ENCODE results near the gene MDH1B. TPM values are rescaled to one million over a fixed set of nuclear protein-coding genes. Genes with fewer than 3 reads are reported as not detected.

Gene MDH1B
- polyA plus RNA-seq, 1 donor from 2014 or later: 11.7 TPM

DNA sequence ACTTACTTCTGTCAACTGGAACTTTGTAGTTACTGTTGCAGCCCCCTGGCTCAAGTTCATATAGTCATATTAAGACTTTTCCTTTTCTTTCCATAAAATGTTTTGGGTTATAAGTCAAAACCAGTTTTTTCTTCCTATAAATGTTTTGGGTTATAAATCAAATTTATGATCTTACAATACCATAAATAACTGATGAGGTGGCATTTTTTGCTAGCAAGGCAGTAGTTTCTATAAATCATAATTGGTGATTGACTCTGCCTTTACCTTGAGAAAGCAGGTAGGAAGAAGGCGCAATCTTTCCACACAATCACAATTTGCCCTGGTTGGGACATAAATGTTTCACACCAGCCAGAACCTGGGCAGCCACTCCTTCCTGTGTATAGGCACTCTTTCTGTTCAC, 41.8 kb downstream of the MDH1B start:
- Histone ChIP-seq H3K27me3 (ENCODE audit: insufficient read depth, low read depth, low read length) (no peaks in the 10 kb centered on the region), H3K27ac (ENCODE audit: low read length) (no peak overlapping the region), H3F3A (ENCODE audit: insufficient read depth, low read length, poor library complexity, severe bottlenecking) (no peaks in the 10 kb centered on the region), H4K20me1 (ENCODE audit: insufficient read depth) (no peaks in the 10 kb centered on the region), H2AFZ (ENCODE audit: low read depth, low read length) (no peak overlapping the region), H3K9me3 (ENCODE audit: low read length) (no peaks in the 10 kb centered on the region), H3K9ac (ENCODE audit: low read length) (no peak overlapping the region), H3K36me3 (ENCODE audit: insufficient read depth, low read length) (no peaks in the 10 kb centered on the region), H3K79me2 (replicated peaks; ENCODE audit: insufficient read depth, low read length) (no peaks in the 10 kb centered on the region), H3K4me2 (ENCODE audit: low read length) (no peak overlapping the region), H3K4me3 (ENCODE audit: low read length) (no peak overlapping the region), H3K9me2 (ENCODE audit: insufficient read depth, low read length) (no peaks in the 10 kb centered on the region)
- TF ChIP-seq TAF1 (IDR thresholded peaks at IDR 0.05; ENCODE audit: low read depth): no peak

DNA sequence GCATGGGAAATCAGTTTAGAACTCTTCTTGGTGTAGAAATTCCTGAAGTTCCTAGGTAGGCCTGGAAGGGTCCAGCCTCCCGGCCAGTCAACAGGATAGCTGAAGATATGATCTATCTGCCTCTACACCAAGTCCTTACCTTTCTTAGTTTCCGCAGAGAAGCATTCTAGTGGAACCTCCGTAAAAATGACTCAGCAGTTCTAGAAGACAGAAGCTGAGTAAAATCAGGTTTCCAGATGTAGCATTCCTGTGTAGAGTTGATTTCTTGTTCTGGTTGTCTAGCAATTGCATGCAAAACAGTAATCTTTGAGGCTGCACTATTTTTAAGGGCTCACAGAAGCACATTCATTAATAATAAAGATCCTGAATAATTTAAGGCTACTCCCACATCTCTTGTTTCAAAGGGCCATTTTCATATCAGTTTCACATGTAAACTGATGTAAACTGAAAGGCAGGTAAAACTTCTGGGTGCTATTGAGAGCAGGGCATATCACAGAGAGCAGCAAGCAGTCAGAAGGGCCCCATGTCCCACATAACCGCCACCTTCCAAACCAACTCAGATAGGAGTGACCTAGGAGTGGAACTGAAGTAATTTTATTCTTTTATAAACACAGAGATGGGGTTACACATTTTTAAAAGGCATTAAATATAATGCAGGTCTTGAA, 43.7 kb downstream of the MDH1B start:
- Histone ChIP-seq H3K9me3 (ENCODE audit: low read length) (no peaks in the 10 kb centered on the region), H3K36me3 (ENCODE audit: insufficient read depth, low read length) (no peaks in the 10 kb centered on the region), H3K27me3 (ENCODE audit: insufficient read depth, low read depth, low read length) (no peaks in the 10 kb centered on the region), H3F3A (ENCODE audit: insufficient read depth, low read length, poor library complexity, severe bottlenecking) (no peaks in the 10 kb centered on the region), H2AFZ (ENCODE audit: low read depth, low read length) (no peak overlapping the region), H3K79me2 (replicated peaks; ENCODE audit: insufficient read depth, low read length) (no peaks in the 10 kb centered on the region), H3K27ac (ENCODE audit: low read length) (no peak overlapping the region), H3K4me2 (ENCODE audit: low read length) (no peak overlapping the region), H4K20me1 (ENCODE audit: insufficient read depth) (no peaks in the 10 kb centered on the region), H3K9me2 (ENCODE audit: insufficient read depth, low read length) (no peaks in the 10 kb centered on the region), H3K9ac (ENCODE audit: low read length) (no peak overlapping the region), H3K4me3 (ENCODE audit: low read length) (no peak overlapping the region)
- TF ChIP-seq, protein P1, sequence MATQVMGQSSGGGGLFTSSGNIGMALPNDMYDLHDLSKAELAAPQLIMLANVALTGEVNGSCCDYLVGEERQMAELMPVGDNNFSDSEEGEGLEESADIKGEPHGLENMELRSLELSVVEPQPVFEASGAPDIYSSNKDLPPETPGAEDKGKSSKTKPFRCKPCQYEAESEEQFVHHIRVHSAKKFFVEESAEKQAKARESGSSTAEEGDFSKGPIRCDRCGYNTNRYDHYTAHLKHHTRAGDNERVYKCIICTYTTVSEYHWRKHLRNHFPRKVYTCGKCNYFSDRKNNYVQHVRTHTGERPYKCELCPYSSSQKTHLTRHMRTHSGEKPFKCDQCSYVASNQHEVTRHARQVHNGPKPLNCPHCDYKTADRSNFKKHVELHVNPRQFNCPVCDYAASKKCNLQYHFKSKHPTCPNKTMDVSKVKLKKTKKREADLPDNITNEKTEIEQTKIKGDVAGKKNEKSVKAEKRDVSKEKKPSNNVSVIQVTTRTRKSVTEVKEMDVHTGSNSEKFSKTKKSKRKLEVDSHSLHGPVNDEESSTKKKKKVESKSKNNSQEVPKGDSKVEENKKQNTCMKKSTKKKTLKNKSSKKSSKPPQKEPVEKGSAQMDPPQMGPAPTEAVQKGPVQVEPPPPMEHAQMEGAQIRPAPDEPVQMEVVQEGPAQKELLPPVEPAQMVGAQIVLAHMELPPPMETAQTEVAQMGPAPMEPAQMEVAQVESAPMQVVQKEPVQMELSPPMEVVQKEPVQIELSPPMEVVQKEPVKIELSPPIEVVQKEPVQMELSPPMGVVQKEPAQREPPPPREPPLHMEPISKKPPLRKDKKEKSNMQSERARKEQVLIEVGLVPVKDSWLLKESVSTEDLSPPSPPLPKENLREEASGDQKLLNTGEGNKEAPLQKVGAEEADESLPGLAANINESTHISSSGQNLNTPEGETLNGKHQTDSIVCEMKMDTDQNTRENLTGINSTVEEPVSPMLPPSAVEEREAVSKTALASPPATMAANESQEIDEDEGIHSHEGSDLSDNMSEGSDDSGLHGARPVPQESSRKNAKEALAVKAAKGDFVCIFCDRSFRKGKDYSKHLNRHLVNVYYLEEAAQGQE (IDR thresholded peaks at IDR 0.05; ENCODE audit: borderline replicate concordance): no peak
- TF ChIP-seq MXI1 (conservative IDR thresholded peaks at IDR 0.05; ENCODE audit: poor library complexity, severe bottlenecking) (no peak), POLR2AphosphoS5 (IDR thresholded peaks at IDR 0.05) (no peak), EP300 (conservative IDR thresholded peaks at IDR 0.05; ENCODE audit: poor library complexity, severe bottlenecking) (no peak), EZH2 (IDR thresholded peaks at IDR 0.05; ENCODE audit: borderline replicate concordance, insufficient read depth, low read length, poor library complexity, severe bottlenecking) (no peak), SMC3 (conservative IDR thresholded peaks at IDR 0.05; ENCODE audit: poor library complexity) (no peak), TAF1 (IDR thresholded peaks at IDR 0.05; ENCODE audit: low read depth) (no peak), RAD21 (conservative IDR thresholded peaks at IDR 0.05) (no peak)
- TF ChIP-seq, protein P2, sequence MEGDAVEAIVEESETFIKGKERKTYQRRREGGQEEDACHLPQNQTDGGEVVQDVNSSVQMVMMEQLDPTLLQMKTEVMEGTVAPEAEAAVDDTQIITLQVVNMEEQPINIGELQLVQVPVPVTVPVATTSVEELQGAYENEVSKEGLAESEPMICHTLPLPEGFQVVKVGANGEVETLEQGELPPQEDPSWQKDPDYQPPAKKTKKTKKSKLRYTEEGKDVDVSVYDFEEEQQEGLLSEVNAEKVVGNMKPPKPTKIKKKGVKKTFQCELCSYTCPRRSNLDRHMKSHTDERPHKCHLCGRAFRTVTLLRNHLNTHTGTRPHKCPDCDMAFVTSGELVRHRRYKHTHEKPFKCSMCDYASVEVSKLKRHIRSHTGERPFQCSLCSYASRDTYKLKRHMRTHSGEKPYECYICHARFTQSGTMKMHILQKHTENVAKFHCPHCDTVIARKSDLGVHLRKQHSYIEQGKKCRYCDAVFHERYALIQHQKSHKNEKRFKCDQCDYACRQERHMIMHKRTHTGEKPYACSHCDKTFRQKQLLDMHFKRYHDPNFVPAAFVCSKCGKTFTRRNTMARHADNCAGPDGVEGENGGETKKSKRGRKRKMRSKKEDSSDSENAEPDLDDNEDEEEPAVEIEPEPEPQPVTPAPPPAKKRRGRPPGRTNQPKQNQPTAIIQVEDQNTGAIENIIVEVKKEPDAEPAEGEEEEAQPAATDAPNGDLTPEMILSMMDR (IDR thresholded peaks at IDR 0.05; ENCODE audit: poor library complexity, severe bottlenecking): no peak
